Measurements from ENCODE around the gene LAG3. TPM values are rescaled to one million over a fixed set of nuclear protein-coding genes. Genes with fewer than 3 reads are reported as not detected.

LAG3 gene
- total RNA-seq, 2 experiments from 2014 or later = 0.19 TPM; not detected in 1

DNA sequence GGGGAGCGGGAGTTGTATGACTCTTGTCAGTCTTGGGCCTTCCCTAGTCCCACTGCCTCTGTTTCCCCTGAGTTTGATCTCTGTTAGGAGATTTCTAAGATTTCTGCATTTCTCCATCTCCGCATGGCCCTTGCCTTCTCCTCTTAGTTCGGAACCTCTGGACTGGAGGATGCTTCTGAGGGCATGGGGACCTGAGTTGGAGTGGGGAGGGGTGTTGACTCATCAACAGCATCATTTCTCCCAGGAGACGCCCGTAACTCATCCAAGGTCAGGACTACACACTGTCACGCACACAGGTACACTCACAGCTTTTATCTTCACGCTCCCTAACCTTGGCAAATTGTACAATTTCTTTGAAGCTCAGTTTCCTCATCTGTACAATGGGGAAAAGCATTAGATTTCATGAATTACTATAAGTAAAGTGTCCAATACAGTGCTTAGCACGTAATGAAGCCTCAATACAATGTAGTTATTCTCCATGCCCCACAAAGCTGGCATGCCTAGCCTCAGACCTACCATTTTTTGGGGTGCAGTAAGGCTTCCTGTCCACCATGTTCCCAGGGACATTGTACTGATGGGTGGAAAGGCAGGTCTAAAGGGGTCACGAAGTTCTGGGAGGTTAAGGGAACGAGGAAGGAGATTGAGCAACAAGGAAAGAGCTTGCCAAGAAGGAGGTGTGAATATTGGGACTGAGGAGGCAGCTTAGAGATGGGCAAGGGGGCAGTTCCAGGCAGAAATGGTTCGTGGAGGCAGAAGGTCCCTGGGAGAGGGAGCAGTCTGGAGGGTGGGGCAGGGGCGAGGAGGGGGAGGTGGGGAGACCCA, 600 bp upstream of the LAG3 start:
- ChIA-PET POLR2A (interaction anchor here (1.1 kb wide), 1 partner anchor 20 kb away, joined by 3 read pairs; no protein-coding TSS in a partner anchor), CTCF (ENCODE audit: unreplicated experiment) (interaction anchor here (0.6 to 1.3 kb wide), 2 partner anchors 18 to 149 kb away, joined by 3 to 4 read pairs; no protein-coding TSS in a partner anchor)
- Histone ChIP-seq H3K9me3 (ENCODE audit: low read length) (no peaks in the 10 kb centered on the region), H3K4me1 (ENCODE audit: insufficient read depth, low read length, poor library complexity, severe bottlenecking) (peaks cover 28% of the 10 kb centered on the region), H3K4me3 (ENCODE audit: low read depth, low read length, poor library complexity, severe bottlenecking) (no peak overlapping the region), H2AFZ (ENCODE audit: low read length) (0 out of 2 replicates have a peak overlapping the region, but pooled peaks have one; percentile 16), H3K9me2 (ENCODE audit: insufficient read depth, low read length) (no peaks in the 10 kb centered on the region), H3K4me2 (ENCODE audit: low read length) (peak overlapping the region; percentile 11; the same call in 1 of the 2 replicates), H3K79me2 (ENCODE audit: insufficient read depth, low read depth, low read length) (no peaks in the 10 kb centered on the region), H3K36me3 (ENCODE audit: insufficient read depth, low read length) (no peaks in the 10 kb centered on the region), H4K20me1 (ENCODE audit: insufficient read depth, low read length) (no peaks in the 10 kb centered on the region), H3K27ac (ENCODE audit: low read depth, low read length, poor library complexity, severe bottlenecking) (no peak overlapping the region)
- TF ChIP-seq, protein P1, sequence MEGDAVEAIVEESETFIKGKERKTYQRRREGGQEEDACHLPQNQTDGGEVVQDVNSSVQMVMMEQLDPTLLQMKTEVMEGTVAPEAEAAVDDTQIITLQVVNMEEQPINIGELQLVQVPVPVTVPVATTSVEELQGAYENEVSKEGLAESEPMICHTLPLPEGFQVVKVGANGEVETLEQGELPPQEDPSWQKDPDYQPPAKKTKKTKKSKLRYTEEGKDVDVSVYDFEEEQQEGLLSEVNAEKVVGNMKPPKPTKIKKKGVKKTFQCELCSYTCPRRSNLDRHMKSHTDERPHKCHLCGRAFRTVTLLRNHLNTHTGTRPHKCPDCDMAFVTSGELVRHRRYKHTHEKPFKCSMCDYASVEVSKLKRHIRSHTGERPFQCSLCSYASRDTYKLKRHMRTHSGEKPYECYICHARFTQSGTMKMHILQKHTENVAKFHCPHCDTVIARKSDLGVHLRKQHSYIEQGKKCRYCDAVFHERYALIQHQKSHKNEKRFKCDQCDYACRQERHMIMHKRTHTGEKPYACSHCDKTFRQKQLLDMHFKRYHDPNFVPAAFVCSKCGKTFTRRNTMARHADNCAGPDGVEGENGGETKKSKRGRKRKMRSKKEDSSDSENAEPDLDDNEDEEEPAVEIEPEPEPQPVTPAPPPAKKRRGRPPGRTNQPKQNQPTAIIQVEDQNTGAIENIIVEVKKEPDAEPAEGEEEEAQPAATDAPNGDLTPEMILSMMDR (conservative IDR thresholded peaks at IDR 0.05; ENCODE audit: low read length) = no peak
- TF ChIP-seq EZH2phosphoT487 (IDR thresholded peaks at IDR 0.05; ENCODE audit: borderline replicate concordance, low read depth, low read length) = no peak
- DNase-seq (ENCODE audit: low spot score) = no peak
- no TSS peak for BruUV-seq (replicated peaks)
- intact Hi-C loops (cut with micrococcal nuclease; ENCODE audit: unreplicated experiment) = no loop called here

DNA sequence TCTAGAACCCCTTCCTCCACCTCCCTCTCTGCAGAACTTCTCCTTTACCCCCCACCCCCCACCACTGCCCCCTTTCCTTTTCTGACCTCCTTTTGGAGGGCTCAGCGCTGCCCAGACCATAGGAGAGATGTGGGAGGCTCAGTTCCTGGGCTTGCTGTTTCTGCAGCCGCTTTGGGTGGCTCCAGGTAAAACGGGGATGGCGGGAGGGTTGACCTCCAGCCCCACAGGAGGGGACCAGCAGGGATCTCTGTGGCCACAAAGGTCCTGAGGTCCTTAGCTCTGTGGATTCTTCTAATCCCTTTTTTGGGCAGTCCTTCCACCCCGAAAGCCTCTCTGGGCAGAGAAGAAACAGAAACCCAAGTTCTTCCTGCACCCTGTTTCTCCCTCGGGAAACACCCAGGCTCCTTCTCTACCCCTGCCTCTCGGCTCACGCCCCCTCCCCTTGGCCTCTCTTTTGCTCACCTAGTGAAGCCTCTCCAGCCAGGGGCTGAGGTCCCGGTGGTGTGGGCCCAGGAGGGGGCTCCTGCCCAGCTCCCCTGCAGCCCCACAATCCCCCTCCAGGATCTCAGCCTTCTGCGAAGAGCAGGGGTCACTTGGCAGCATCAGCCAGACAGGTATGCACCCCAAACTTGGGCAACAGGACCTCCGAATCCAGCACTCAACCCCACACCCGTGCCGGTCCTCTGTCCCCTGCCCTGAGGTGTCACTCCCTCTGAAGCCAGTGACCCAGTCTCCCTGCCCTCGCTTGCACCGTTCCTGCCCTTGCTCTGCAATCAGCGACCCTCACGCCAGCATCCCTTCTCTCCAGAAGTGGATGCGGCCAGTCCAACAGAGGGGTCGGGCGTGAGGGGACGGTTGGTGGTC, 638 bp downstream of the LAG3 start:
- Histone ChIP-seq H3K9me3 (ENCODE audit: low read length) (no peaks in the 10 kb centered on the region), H3K4me1 (ENCODE audit: insufficient read depth, low read length, poor library complexity, severe bottlenecking) (peaks cover 26% of the 10 kb centered on the region), H3K79me2 (ENCODE audit: insufficient read depth, low read depth, low read length) (no peaks in the 10 kb centered on the region), H3K4me3 (ENCODE audit: low read depth, low read length, poor library complexity, severe bottlenecking) (no peak overlapping the region), H3K9me2 (ENCODE audit: insufficient read depth, low read length) (no peaks in the 10 kb centered on the region), H3K36me3 (ENCODE audit: insufficient read depth, low read length) (no peaks in the 10 kb centered on the region), H3K27ac (ENCODE audit: low read depth, low read length, poor library complexity, severe bottlenecking) (no peak overlapping the region), H3K4me2 (ENCODE audit: low read length) (peak overlapping the region; percentile 11), H2AFZ (ENCODE audit: low read length) (peak overlapping the region; percentile 16; the same call in 1 of the 2 replicates), H4K20me1 (ENCODE audit: insufficient read depth, low read length) (no peaks in the 10 kb centered on the region)
- BruUV-seq (replicated peaks) = no TSS peak
- DNase-seq (ENCODE audit: low spot score) = no peak
- POLR2A ChIA-PET = no interaction called here
- CTCF ChIA-PET (ENCODE audit: unreplicated experiment) = interaction anchor here (0.6 kb wide), 1 partner anchor 311 kb away, joined by 3 read pairs; no protein-coding TSS in a partner anchor
- intact Hi-C loops (cut with micrococcal nuclease; ENCODE audit: unreplicated experiment) = no loop called here
- TF ChIP-seq, protein P1 (conservative IDR thresholded peaks at IDR 0.05; ENCODE audit: low read length) = no peak
- no peak for TF ChIP-seq EZH2phosphoT487 (IDR thresholded peaks at IDR 0.05; ENCODE audit: borderline replicate concordance, low read depth, low read length)
